SH-SY5Y (cell line): ENCODE results near the gene LHX3.

Source experiments
- GATA2 ChIP-seq: IDR thresholded peaks from 2 replicates; pipeline ENCODE4 v1.6.1; 2011; ENCODE audit warnings: mild to moderate bottlenecking, low read depth, low read length
- GATA3 ChIP-seq: IDR thresholded peaks from 2 replicates; pipeline ENCODE4 v1.6.1; 2011; ENCODE audit warnings: low read depth, mild to moderate bottlenecking, low read length, moderate library complexity

The LHX3 gene

GRCh38 chr9:136204838-136205706 is at the start of gene LHX3:
Gene LHX3, minus strand, starts transcription at chr9:136205128. Its CDS starts 116 bp downstream, at chr9:136205012.
- TF ChIP-seq GATA3 (no peak), GATA2 (no peak)

- TF ChIP-seq GATA2, result no peak
- no peak for TF ChIP-seq GATA3
Observed at GRCh38 chr9:136253246-136254130, 48.6 kb upstream of the LHX3 start.

- TF ChIP-seq GATA3 (no peak), GATA2 (no peak)
Observed at GRCh38 chr9:136252846-136253245, 47.9 kb upstream of the LHX3 start.

GRCh38 chr9:136252281-136252680 is 47.4 kb upstream of the LHX3 start:
- TF ChIP-seq GATA2, result no peak
- no peak for TF ChIP-seq GATA3

- TF ChIP-seq GATA2, result no peak
- no peak for TF ChIP-seq GATA3
Observed at GRCh38 chr9:136251264-136252115, 46.6 kb upstream of the LHX3 start.

GRCh38 chr9:136250676-136251075 is 45.7 kb upstream of the LHX3 start:
- TF ChIP-seq GATA3 (no peak), GATA2 (no peak)

GRCh38 chr9:136249877-136250559 is 45.1 kb upstream of the LHX3 start:
- TF ChIP-seq GATA3 (no peak), GATA2 (no peak)

GRCh38 chr9:136248951-136249876 is 44.3 kb upstream of the LHX3 start:
- no peak for TF ChIP-seq GATA2
- no peak for TF ChIP-seq GATA3

GRCh38 chr9:136247947-136248637 is 43.2 kb upstream of the LHX3 start:
- TF ChIP-seq GATA2 (peak; percentile 75), GATA3 (no peak)

GRCh38 chr9:136247551-136247916 is 42.6 kb upstream of the LHX3 start:
- TF ChIP-seq GATA2 (no peak), GATA3 (no peak)

GRCh38 chr9:136246849-136247550 is 42.1 kb upstream of the LHX3 start:
- TF ChIP-seq GATA2 (no peak), GATA3 (no peak)
